GM19035 (cell line): Measurements from ENCODE around the gene IFT81.
"Not testable (repeated sequence)": the region's sequence is repeated elsewhere in the genome, so short reads cannot be mapped to it uniquely, and the experiment has no call there.

Source experiments
- ATAC-seq: cut with Tn5 transposase; IDR thresholded peaks from one replicate; pipeline ENCODE4 v1.9.1; 2021; ENCODE audit not compliant: unreplicated experiment

Gene IFT81

DNA sequence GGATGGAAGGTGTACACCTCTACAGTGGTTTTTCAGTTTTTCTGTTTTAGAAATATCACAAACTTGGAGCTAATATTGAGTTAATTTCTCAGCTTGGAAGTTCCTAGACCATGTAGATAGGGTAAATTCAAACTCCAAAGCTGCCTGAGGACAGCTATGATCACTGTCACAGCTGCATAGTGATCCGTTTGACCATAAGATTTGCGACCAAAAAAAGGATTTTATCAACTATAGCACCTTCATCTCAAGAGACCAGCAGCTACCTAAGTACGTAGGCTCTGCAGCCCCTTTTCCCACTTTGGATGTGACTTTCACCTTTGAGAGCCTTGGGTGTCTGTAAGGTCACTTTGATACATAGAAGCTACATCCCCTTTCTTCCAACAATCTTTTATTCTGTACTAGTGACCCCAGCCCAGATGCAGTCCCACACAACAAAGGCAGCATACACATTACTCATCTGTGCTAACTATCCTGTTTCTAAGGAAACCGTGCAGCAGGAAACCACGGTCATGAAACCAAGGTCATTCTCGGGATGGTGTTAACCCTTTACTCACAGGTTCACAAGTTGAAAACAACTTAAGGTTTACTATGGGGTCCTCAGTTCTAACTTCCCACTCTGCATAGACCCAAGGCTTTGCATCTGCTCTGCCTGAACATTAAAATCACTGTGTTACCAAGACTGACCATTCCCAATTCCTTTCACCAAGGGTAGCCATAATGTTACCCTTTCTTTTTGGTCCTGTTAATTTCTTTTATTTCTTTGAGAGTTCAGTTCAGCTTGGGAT is 75.4 kb downstream of the IFT81 start:
- no peak for ATAC-seq

DNA sequence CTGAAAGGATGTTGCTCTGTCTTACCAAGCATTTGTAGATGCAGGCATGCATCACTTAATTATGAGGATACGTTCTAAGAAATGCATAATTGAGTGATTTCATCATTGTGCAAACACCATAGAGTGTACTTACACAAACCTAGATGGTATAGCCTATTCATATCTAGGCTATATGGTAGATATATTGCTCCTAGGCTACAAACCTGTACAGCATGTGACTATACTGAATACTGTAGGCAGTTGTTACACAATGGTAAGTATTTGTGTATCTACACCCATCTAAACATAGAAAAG is 75.9 kb downstream of the IFT81 start:
- no peak for ATAC-seq

DNA sequence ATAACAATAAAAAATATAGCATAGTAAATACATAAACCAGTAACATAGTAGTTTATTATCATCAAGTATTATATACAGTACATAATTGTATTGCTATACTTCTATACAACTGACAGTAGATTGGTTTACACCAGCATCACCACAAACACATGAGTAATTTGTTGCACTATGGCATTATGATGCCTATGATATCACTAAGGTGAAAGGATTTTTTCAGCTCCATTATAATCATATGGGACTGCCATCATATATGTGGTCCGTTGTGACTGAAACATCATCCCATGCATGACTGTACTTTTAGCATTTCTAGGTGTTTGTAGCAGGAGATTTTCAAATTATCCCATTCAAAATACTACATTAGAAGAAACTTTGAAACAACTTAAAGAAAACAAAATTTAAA is 77.8 kb downstream of the IFT81 start:
- no peak for ATAC-seq

DNA sequence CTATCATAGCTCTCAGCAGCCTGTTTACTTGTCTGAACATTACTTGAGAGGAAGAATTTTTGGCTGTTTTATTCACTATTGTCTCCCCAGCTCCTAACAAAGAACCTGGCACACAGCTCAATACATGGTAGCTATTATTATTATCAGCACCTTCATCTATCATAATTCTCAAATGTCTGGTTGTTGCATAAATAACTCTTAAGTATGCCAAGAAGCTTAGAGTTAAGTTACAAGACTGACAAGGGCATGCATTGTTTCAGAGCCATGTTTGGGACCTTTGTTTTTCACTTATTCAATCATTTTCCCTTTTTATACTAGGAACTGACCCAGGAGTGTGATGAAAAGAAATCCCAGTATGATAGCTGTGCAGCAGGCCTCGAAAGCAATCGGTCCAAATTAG is 79.4 kb downstream of the IFT81 start:
- no peak for ATAC-seq

DNA sequence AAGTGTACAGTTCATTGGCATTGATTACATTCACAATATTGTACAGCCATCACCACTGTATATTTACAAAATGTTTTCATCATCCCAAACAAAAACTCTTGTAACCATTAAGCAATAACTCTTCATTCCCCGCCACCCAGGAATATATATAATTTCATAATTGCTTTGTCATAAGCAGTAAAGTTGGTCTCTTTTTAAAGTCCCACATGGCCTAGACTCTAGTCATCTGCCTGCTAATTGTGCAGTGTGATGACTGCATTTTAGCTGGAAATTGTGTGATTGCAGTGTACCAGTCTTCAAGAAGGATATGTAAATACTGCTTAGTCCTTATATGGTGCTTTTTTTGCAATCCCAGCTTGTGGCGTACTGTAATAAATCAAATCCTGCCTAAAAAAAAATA is 81.8 kb downstream of the IFT81 start:
- ATAC-seq, result no peak

DNA sequence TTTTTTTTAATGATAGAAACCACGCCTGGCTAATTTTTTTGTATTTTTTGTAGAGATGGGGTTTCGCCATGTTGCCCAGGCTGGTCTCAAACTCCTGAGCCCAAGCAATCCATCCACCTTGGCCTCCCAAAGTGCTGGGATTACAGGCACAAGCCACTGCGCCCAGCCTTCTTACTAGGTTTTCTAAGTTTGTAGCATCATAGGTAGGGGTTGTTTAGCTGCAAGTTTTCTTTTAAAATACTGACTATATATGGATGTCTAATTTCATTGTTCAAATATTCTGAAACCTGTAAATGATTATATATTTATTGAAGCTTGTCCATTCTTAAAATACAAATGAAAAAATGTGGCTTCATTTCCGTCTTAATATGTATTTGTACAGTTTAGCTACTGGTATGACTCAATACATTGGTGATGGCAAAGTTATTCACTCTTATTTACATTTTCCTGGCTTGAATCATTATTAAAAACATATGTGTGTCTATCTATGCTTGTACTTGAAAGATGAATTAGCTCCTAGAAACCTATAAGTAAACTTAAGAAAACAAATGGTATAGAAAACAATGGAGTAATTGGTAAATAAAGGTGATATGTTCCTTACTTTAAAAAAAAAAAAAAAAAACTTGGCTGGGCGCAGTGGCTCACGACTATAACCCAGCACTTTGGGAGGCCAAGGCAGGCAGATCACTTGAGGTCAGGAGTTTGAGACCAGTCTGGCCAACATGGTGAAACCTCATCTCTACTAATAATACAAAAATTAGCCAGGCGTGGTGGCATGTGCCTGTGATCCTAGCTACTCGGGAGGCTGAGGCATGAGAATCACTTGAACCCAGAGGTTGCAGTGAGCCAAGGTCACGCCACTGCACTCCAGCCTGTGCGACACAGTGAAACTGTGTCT is 87.7 kb downstream of the IFT81 start:
- not testable (repeated sequence) for ATAC-seq

DNA sequence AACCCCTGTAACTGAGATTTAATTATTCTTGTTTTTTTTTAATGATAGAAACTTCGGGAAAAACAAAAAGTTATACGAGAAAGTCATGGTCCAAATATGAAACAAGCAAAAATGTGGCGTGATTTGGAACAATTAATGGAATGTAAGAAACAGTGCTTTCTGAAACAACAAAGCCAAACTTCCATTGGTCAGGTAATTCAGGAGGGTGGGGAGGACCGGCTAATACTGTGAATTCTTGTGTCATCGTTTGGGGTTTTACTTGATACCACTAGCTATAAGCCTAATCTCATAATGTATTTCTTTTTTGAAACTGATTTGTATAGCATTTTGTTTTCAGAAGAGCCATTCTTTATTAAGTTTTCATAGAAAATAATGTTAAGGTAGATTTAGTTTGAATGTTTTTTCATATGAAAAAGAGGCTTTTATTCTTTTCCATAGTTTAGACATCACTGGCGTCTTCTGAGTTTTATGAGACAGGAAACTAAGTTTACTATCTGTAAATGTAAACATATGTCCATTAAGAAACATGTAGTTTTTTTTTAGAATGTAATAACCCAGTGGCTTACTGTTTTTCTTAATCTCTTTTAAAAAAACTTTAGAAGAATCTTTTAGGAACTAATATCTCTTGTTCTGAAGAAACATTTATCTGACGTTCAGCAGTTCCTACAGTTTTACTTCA is 94.0 kb downstream of the IFT81 start:
- ATAC-seq, result no peak

DNA sequence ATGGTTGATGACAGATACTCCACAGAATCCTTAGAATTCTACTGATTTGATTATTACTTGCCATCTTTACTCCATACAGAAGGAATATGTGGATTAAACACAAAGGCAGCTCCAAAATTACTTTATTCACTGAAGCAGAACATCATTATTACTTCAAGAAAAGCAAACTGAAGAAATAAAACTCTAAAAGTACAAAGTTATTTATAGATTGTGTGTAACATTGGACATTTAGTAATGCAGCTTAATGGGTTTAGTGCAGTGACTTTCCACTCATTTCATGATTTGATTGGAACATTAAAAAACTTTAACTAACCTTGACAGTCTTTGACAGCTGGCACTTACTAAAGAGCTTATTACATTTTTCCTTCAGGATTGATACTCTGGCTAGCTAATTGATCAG is 97.9 kb downstream of the IFT81 start:
- ATAC-seq, result no peak

DNA sequence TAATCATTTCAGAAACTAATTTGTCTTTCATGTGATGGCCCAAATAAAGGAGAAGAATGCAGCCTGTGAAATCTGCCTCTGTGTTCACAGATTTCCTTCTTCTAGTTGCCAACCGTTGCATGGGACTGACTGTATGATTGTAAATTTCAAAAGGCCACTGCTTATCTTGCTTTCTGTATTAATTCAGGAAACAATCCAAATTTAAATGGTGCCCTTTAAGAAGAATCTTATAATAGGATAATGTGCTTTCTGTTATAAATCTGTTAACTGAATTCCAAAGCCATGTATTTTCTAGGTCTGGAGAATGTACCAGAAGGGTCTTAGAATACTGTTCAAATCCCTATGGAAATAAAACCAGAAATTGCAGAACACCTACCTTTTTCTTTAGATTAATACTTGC is 98.3 kb downstream of the IFT81 start:
- no peak for ATAC-seq

DNA sequence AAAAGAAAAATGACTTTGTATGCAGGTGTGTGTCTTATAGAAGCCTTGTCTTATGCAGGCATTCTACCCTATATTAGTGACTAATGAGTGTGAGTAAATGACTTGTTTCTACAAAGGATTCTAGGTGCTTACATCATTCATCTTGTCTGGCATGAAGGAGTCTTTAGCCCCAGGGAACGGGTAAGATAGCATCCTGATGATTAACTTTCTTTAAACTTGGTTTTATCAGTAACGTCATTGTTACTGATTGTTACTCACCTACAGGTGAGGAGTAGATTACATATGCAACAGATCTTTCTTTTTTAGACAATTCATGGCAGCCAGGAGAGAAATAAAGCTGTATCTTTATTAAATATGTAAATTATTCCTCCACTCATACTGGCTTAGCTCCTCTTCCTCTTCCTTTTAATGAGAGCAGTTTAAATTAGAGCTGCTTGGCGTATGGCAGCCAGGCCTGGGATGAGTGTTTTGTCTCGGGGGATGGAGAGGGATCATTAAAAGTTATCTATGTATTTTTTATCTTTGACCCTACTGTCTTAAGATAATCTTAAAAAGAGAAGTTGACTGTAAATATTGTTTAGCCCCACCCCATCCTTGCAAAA is 99.7 kb downstream of the IFT81 start:
- no peak for ATAC-seq

DNA sequence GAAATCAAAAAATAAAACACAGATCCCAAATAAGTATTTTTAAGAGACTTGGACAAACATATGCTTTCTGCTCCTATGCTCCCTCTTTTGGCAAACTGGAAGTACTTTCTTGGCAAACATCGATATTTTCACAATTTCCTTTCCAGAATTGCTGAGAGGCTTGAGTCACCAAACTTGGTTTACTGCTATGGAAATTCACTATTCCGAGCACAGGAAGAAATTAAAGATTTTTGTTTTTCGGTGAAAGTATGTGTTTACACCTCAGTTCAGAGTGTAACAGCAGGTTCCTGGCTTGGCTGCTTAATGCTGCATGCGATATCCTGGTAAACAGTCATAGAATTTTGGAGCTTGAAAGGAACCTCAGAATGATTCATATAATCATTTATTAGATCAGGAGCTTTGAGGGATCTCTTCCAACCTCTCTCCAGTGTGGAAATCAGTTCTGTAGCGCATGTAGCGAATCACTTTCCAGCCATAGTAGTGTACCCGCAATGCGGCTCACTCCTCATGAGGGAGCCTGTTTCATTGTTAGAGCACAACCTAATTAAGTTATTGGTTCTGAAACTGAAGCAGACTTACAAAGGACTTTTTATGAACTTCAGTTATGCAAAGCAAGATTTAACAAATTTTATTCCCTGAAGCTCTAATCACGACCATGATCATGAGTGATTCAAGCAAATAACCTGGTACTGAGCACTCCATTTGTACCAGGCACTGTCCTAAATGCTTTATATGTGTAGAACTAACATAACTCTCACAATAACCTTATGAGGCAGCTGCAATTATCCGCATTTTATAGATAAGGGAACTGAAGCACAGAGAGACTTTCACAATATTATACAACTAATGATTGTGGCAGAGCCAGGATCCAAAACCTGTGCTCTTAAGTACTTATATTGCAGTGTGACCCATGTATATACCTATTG is 100.5 kb downstream of the IFT81 start:
- no peak for ATAC-seq

DNA sequence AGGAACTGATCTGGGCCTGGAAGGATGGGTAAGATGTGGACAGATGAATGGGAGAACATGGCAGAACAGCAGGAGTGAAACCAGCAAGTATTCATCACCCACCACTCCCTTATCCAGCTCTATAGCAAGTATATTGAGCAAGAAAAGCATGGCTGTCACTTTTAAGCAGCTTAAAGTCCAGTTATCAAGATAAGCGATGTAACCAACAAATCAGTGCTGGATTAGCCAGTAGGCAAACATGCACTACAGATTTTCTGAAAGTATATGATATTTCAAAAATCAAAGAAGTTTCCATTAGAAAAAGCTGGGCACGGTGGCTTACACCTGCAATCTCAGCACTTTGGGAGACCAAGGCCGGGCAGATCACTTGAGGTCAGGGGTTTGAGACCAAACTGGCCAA is 103.0 kb downstream of the IFT81 start:
- no peak for ATAC-seq

DNA sequence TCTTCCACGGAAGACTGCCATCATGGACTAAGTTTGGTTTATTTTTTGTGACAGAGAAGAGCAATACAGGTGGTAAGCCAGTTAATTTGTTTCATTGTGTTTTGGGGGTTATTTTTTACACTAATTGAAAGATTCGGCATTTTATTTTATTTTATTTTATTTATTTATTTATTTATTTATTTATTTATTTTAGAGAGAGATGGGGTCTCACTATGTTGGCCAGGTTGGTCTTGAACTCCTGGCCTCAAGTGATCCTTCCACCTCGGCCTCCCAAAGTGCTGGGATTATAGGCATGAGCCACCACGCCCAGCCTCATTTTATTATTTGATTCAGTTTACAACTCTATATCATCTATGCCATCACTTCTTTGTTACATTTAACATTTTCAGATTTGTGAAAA is 104.2 kb downstream of the IFT81 start:
- ATAC-seq, result not testable (repeated sequence)

DNA sequence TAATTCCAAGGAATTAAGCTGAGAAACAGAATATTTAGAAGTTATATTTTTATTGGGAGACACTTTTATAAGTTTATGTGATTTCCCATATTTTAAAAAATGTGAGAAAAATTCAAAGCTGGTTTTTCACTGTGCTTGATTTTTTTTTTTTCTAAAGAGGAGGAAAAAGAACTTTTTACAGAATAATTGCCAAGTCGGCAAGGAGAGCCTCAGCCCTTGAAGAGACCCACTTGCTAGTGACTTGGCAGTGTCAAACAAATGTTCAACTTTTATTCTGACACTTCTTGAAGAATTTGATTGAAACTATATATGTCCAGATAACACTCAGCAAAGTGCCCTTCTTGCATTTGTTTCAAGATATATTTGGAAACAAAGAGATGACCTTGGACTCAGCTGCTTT is 104.6 kb downstream of the IFT81 start:
- ATAC-seq, result no peak

DNA sequence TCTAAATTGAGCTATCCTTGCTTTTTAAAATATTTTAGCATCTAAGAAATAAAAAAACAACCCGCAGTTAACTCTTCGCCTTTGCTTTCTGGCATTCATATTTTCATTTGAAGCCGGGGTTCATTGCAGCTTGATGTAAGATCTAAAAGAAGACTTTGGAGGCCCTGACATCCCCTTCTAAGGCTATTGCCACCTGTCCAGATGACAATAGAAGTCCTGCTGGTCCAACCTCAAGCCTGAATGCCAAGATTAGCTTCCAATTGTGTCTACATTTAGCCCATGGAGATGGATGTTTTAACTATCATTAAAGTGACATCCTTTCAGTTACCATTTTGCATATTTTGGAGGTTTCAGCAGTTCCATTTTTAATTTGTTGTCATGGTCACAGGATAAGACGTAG is 105.3 kb downstream of the IFT81 start:
- no peak for ATAC-seq

DNA sequence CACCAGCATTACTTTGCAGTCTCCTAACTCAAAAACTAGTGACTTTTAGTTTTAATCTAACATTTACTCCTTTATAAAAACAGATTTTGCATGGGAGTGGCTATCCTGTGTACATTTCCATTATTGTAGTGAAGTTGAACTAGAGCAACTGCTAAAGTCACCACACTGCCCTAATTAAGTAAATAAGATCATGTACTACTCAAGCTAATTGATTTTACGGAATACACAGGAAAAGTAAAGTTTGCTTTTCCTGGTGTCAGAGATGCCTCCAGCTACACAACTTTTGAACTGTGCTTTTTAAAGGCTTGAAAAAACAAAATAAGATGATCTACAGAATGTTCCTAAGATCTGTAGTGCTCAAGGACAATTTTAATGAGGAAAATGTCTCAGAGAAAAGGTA is 106.5 kb downstream of the IFT81 start:
- ATAC-seq, result no peak

DNA sequence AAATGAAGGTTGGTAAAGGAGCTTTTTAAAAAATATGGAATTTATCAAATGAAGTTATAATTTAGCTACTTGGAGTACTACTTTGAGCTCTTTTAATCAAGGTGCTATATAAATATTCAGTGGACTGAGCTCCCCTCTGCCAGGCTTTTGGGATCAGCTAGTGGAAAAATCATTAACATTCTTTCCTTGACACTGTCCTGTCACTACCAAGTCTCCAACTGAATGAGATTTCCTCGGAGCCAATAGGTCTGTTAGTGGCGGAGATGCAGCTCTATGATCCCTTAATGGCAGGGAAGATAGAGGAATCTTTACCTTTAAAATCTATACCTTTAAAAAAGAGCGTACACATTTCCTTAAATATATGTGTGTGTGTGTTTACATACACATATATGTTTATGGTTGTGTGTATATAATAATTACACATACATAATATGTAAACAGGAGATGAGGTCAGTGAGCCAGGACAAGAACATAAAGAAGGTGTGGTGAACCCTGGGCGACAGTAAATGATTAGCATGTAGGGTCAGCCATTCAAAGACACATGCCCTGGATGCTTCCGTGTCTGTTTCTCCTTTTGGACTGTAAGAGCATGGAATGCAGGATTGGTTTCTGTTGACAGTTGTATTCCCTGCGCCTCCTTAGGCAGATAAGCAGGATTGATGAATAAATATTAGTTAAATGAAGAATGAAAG is 109.2 kb downstream of the IFT81 start:
- ATAC-seq, result no peak

DNA sequence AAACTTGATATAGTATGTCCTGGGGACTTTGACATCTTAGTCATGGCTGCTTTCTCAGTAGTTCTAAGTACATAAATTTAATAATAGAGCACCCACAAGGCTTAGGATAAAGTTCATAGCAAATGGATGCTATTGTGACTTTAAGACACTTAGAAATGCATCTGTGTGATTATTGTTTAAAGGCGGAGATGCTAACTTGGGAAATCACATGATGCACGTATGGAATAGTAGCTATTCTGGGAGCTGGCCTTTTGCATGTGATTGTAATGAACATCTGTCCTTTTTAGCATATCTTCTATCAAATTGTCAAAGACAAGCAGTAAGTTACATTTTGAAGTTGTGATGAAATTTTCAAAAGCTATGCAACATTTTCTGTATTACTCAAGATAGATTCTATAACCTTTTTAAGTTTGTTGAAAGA is 110.2 kb downstream of the IFT81 start:
- ATAC-seq, result no peak

DNA sequence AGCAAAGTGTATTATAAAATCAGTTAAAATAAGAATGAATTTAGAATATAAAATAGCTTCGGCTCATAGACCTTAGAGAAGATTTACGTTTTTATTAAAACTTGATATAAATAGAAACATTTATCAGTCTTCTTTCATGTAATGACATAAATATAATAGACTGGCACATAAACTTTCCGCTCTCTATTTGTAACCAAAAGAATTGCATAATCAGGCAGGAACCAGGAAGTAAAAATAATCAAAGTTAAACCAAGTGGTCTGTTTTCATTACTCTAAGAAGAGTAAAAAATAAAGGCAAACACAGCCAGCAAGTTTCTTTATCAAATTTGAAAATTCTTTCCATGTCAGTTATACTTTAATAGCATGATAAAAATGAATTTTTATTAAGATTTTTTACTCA is 110.6 kb downstream of the IFT81 start:
- no peak for ATAC-seq

DNA sequence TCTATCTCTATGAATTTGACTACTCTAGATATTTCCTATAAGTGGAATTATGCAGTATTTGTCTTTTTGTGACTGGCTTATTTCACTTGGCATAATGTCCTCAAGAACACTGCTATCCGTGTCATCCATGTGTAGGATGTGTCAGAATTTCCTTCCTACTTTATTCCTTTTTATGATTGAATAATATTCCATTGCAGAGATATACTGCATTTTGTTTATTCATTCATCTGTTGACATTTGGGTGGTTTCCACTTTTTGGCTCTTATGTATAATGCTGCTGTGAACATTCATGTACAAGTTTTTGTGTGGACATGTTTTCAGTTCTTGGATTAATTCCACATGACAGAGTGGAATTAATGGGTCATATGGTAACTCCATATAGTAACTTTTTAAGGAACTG is 111.2 kb downstream of the IFT81 start:
- ATAC-seq, result no peak
